Nephron progenitor cell (in vitro differentiated cells): Measurements from ENCODE around the gene ATP10A.
A peak's percentile ranks its signal among the peaks of the same experiment; 100 is the strongest.

Experiments
- DNase-seq: peaks from one replicate; pipeline ENCODE4 v3.0.0; 2021
- H3K27ac Mint-ChIP-seq: 2 replicates; pipeline ENCODE4 v1.8.0; 2021; ENCODE audit warnings: mild to moderate bottlenecking, moderate library complexity, mixed read lengths
- H3K27me3 Mint-ChIP-seq: 2 replicates; pipeline ENCODE4 v1.8.0; 2021; ENCODE audit warnings: mild to moderate bottlenecking, low read depth, mixed read lengths; ENCODE audit not compliant: poor library complexity
- H3K36me3 Mint-ChIP-seq: 2 replicates; pipeline ENCODE4 v1.8.0; 2021; ENCODE audit warnings: low read depth, mixed read lengths
- H3K4me1 Mint-ChIP-seq: 2 replicates; pipeline ENCODE4 v1.8.0; 2021; ENCODE audit warnings: mixed read lengths
- H3K4me3 Mint-ChIP-seq: 2 replicates; pipeline ENCODE4 v1.8.0; 2021; ENCODE audit warnings: mild to moderate bottlenecking, moderate library complexity, mixed read lengths
- H3K9me3 Mint-ChIP-seq: 2 replicates; pipeline ENCODE4 v1.8.0; 2021; ENCODE audit warnings: mild to moderate bottlenecking, moderate library complexity, mixed read lengths
- CTCF ChIP-seq: fragments of 200-600 bp; sonication (generic); IDR thresholded peaks from 2 replicates; pipeline ENCODE4 v1.5.0; 2021; ENCODE audit warnings: antibody characterized with exemption

Gene ATP10A

GRCh38 chr15:25738171-25738965 is 124.8 kb downstream of the ATP10A start:
- Mint-ChIP-seq H3K4me1 (peaks cover 67% of the 10 kb centered on the region), H3K9me3 (no peaks in the 10 kb centered on the region), H3K36me3 (no peaks in the 10 kb centered on the region), H3K27ac (peak overlapping the region; percentile 12), H3K4me3 (no peak overlapping the region), H3K27me3 (peaks cover 2% of the 10 kb centered on the region)
- DNase-seq = no peak
- TF ChIP-seq CTCF = no peak

- H3K4me3 Mint-ChIP-seq = no peak overlapping the region
- no peak for TF ChIP-seq CTCF
- H3K27ac Mint-ChIP-seq = peak overlapping the region; percentile 23
- H3K36me3 Mint-ChIP-seq = no peaks in the 10 kb centered on the region
- no peak for DNase-seq
- H3K4me1 Mint-ChIP-seq = peaks cover 68% of the 10 kb centered on the region
- no peaks in the 10 kb centered on the region for H3K9me3 Mint-ChIP-seq
- H3K27me3 Mint-ChIP-seq = peaks cover 5% of the 10 kb centered on the region
Measured at GRCh38 chr15:25737218-25737643, 125.9 kb downstream of the ATP10A start.

DNA sequence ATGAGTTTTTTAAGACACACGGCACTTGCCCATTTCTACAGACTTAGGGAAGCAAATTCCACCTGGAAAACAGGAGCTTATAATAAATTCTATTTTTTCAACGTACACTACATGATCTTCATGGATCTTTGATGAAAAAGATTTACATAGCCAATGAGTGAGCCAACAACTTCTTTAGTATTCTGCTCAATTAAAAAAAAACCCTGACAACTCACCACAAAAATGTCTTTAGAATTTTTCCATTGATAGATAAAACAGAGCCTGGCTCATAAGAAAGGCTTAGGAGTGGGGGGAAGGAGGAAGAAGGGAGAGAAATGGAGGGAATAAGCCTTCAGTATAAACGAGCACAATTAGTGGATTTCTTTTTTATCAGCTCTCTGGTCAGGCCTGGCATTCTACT is 126.7 kb downstream of the ATP10A start:
- H3K4me1 Mint-ChIP-seq = peaks cover 72% of the 10 kb centered on the region
- H3K27ac Mint-ChIP-seq = no peak overlapping the region
- H3K36me3 Mint-ChIP-seq = no peaks in the 10 kb centered on the region
- no peak overlapping the region for H3K4me3 Mint-ChIP-seq
- TF ChIP-seq CTCF = no peak
- peaks cover 5% of the 10 kb centered on the region for H3K27me3 Mint-ChIP-seq
- no peak for DNase-seq
- no peaks in the 10 kb centered on the region for H3K9me3 Mint-ChIP-seq

DNA sequence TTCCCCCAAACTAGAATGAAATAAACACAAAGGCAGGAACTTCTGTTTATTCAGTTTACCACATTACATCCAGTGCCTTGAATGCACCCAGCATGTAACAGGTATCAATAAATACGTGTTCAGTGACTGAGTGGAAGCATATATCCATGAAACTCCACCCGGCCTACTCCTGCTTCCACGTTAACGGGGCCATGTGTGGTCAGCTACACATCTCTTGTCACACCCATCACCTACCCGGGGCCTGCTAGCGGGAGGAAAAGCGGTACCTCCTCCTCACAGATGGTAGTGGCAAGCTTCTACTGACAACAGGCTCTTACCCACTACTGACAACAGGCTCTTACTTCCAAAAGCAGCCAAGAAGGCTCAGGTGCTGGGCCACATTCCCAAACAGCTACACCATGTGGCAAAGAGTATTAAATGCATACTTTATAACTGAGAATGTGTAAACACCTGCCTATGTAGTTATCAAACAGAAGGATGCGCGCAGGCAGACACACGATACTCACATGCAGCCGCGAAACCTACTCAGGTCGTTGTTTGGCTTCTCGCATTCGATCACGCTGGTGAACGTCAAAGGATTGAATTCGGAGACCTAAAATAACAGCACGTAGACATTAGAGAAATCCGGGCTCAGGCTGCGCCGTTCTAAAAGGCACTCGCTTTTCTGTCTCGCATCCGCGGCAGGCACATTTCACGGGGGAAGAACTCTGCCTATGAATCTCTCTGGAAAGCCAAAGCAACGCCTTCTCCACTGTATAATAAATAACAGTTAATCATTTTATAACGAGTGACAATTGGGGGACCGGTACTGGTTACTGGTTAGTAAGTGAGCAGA is 127.4 kb downstream of the ATP10A start:
- H3K4me3 Mint-ChIP-seq = no peak overlapping the region
- no peak overlapping the region for H3K27ac Mint-ChIP-seq
- peaks cover 3% of the 10 kb centered on the region for H3K27me3 Mint-ChIP-seq
- H3K9me3 Mint-ChIP-seq = no peaks in the 10 kb centered on the region
- TF ChIP-seq CTCF = no peak
- DNase-seq = no peak
- H3K4me1 Mint-ChIP-seq = peaks cover 79% of the 10 kb centered on the region
- H3K36me3 Mint-ChIP-seq = no peaks in the 10 kb centered on the region

GRCh38 chr15:25734680-25735355 is 128.3 kb downstream of the ATP10A start:
- H3K9me3 Mint-ChIP-seq = no peaks in the 10 kb centered on the region
- H3K4me1 Mint-ChIP-seq = peaks cover 78% of the 10 kb centered on the region
- H3K36me3 Mint-ChIP-seq = no peaks in the 10 kb centered on the region
- no peak for DNase-seq
- peaks cover 3% of the 10 kb centered on the region for H3K27me3 Mint-ChIP-seq
- no peak overlapping the region for H3K27ac Mint-ChIP-seq
- H3K4me3 Mint-ChIP-seq = no peak overlapping the region
- no peak for TF ChIP-seq CTCF
